Gastroesophageal sphincter (tissue), 4 donors: ENCODE measurements around the gene GTF2IRD1. TPM values are rescaled to one million over a fixed set of nuclear protein-coding genes. Genes with fewer than 3 reads are reported as not detected.
"Not testable (repeated sequence)": the region's sequence is repeated elsewhere in the genome, so short reads cannot be mapped to it uniquely, and the experiment has no call there.

Experiments used
- ATAC-seq: fragments of 150-250 bp; one replicate; pipeline ENCODE4 v1.9.1; 2016; ENCODE audit warnings: mild to moderate bottlenecking, moderate library complexity
- H3K27ac ChIP-seq, 4 donors: fragments of 200-600 bp; sonication (generic) in 3 of 4; 1 replicate in 3 of 4; 2 replicates in 1 of 4; pipeline ENCODE4 v1.5.1; 2016 to 2019
- H3K27me3 ChIP-seq: fragments of 200-600 bp; sonication (generic); one replicate; pipeline ENCODE4 v1.5.1; 2019
- H3K36me3 ChIP-seq, 2 donors: fragments of 200-600 bp; sonication (generic); one replicate each; pipeline ENCODE4 v1.5.1; 2019; ENCODE audit warnings: control low read depth in 1 of 2
- H3K4me1 ChIP-seq, 3 donors: fragments of 200-600 bp; sonication (generic); 1 replicate in 2 of 3; 2 replicates in 1 of 3; pipeline ENCODE4 v1.5.1; 2016 to 2019; ENCODE audit warnings: control low read depth in 2 of 3
- H3K4me3 ChIP-seq, 2 donors: fragments of 200-600 bp; sonication (generic); one replicate each; pipeline ENCODE4 v1.5.1; 2019; ENCODE audit warnings: mild to moderate bottlenecking in 1 of 2, moderate library complexity in 1 of 2
- H3K9me3 ChIP-seq, 3 donors: fragments of 200-600 bp; sonication (generic); one replicate each; pipeline ENCODE4 v1.5.1; 2017 to 2019; ENCODE audit warnings: control low read depth in 2 of 3
- CTCF ChIP-seq, 4 experiments: fragments of 200-600 bp in 2 of 4; fragments of 450-650 bp in 2 of 4; sonication (generic) in 1 of 4; IDR thresholded peaks; one replicate each; pipeline ENCODE4 v1.5.1; 2017 to 2019; ENCODE audit warnings: antibody characterized with exemption in 4 of 4, mild to moderate bottlenecking in 2 of 4, moderate library complexity in 2 of 4
- EP300 ChIP-seq: sonication (generic); formaldehyde crosslinking; IDR thresholded peaks from one replicate; pipeline ENCODE4 v1.6.1; 2017; ENCODE audit warnings: antibody characterized with exemption, mild to moderate bottlenecking
- POLR2A ChIP-seq, 2 donors: fragments of 450-650 bp; IDR thresholded peaks; one replicate each; pipeline ENCODE4 v1.6.1; 2017; ENCODE audit warnings: antibody characterized with exemption in 2 of 2, mild to moderate bottlenecking in 2 of 2, moderate library complexity in 1 of 2
- POLR2AphosphoS5 ChIP-seq: sonication (generic); formaldehyde crosslinking; IDR thresholded peaks from one replicate; pipeline ENCODE4 v1.6.1; 2017; ENCODE audit warnings: antibody characterized with exemption
- WGBS, 2 donors: methylation state at CpG; one replicate each; pipeline ENCODE4 v1.1.5; 2018; ENCODE audit warnings: low coverage in 1 of 2; 5-methylcytosine and 5-hydroxymethylcytosine counted together
- small RNA-seq, 4 donors: library from RNA; depleted of rRNA; stranded (forward); fragments of <200 nt; gene quantifications; one replicate each; pipeline ENCODE3, GENCODE V24; 2016
- total RNA-seq, 4 donors: library from RNA; depleted of rRNA; stranded (reverse); fragments of >200 nt; gene quantifications; one replicate each; pipeline ENCODE4 v1.1.0, GENCODE V29; 2016

The GTF2IRD1 gene
- total RNA-seq, 4 donors from 2014 or later = 21.5 to 49.0 (median 28.2) TPM

- TF ChIP-seq CTCF (IDR thresholded peaks at IDR 0.05) = no peak
- no peak for TF ChIP-seq POLR2A (IDR thresholded peaks at IDR 0.05)
- TF ChIP-seq POLR2AphosphoS5 = no peak
- no peak for TF ChIP-seq EP300
- Histone ChIP-seq H3K9me3 (no peaks in the 10 kb centered on the region), H3K4me3 (no peak overlapping the region), H3K4me1 (peaks cover 0 to 20% (median 7%) of the 10 kb centered on the region in 3 donors), H3K36me3 (no peaks in the 10 kb centered on the region), H3K27me3 (no peaks in the 10 kb centered on the region), H3K27ac (no peak overlapping the region)
- WGBS, 2 donors = 88% methylated on average over 1 of the region's 9 CpGs; no CpG with 5 or more reads in 1 of the 2 donors
- ATAC-seq = no peak
These were observed 179.8 kb downstream of the GTF2IRD1 start for GRCh38 chr7:74633451-74633921.

- H3K27me3 ChIP-seq = no peaks in the 10 kb centered on the region
- TF ChIP-seq EP300 (no peak), POLR2A (IDR thresholded peaks at IDR 0.05) (no peak), POLR2AphosphoS5 (no peak), CTCF (IDR thresholded peaks at IDR 0.05) (no peak)
- H3K27ac ChIP-seq = no peak overlapping the region
- H3K36me3 ChIP-seq = no peaks in the 10 kb centered on the region
- H3K4me3 ChIP-seq = no peak overlapping the region
- WGBS, 2 donors = 95 to 100% methylated on average over 1 to 6 of the region's 7 CpGs
- H3K9me3 ChIP-seq = no peaks in the 10 kb centered on the region
- peaks cover 0 to 15% (median 7%) of the 10 kb centered on the region in 3 donors for H3K4me1 ChIP-seq
- ATAC-seq = no peak
These were observed 184.0 kb downstream of the GTF2IRD1 start for GRCh38 chr7:74637745-74638144.

GRCh38 chr7:74650055-74650454 is 196.3 kb downstream of the GTF2IRD1 start:
- Histone ChIP-seq H3K27ac (peak overlapping the region in 1 of 4 donors; percentile 41), H3K4me1 (peaks cover 0 to 10% (median 0%) of the 10 kb centered on the region in 3 donors), H3K4me3 (peak overlapping the region in 1 of 2 donors; percentile 22)
- not testable (repeated sequence) for ATAC-seq, H3K36me3 ChIP-seq, H3K9me3 ChIP-seq, H3K27me3 ChIP-seq
- 3 to 39% methylated on average over 2 to 9 of the region's 11 CpGs for WGBS, 2 donors

GRCh38 chr7:74650493-74651132 is 196.9 kb downstream of the GTF2IRD1 start:
- not testable (repeated sequence) for H3K27ac ChIP-seq
- WGBS, 2 donors = 71 to 85% methylated on average over 4 to 7 of the region's 9 CpGs

GRCh38 chr7:74651133-74651504 is 197.4 kb downstream of the GTF2IRD1 start:
- H3K9me3 ChIP-seq, H3K36me3 ChIP-seq, ATAC-seq, H3K27ac ChIP-seq, H3K27me3 ChIP-seq, H3K4me3 ChIP-seq: not testable (repeated sequence)
- WGBS, 2 donors = 82 to 89% methylated on average over 10 to 12 of the region's 12 CpGs
- H3K4me1 ChIP-seq = peaks cover 0 to 21% (median 0%) of the 10 kb centered on the region in 3 donors

More at GRCh38 chr7:74650493-74651132, 196.9 kb downstream of the GTF2IRD1 start:
- not testable (repeated sequence) for H3K4me3 ChIP-seq, H3K9me3 ChIP-seq, ATAC-seq, H3K36me3 ChIP-seq, H3K27me3 ChIP-seq
- peaks cover 0 to 16% (median 0%) of the 10 kb centered on the region in 3 donors for H3K4me1 ChIP-seq

Small RNAs within 50 kb of the gene (small RNA-seq; reads per million reads assigned to genes)
- 0 reads per million in 4 donors for gene RNA5SP233

Other genes with a start within 250 kb of the GTF2IRD1 start
- gene LAT2, start 243.9 kb upstream of the GTF2IRD1 start, total RNA-seq = 1 to 10 TPM; 2.8 to 8.2 (median 4.8) TPM
- gene RFC2, start 199.5 kb upstream of the GTF2IRD1 start, total RNA-seq = 10 to 100 TPM; 11.3 to 12.2 (median 11.3) TPM
- 10 to 100 TPM; 23.0 to 50.7 (median 35.5) TPM for gene CLIP2, start 164.5 kb upstream of the GTF2IRD1 start, total RNA-seq
- 100 to 1,000 TPM; 116 to 173 (median 154) TPM for gene GTF2I, start 203.8 kb downstream of the GTF2IRD1 start, total RNA-seq